Stimulated activated CD8-positive, alpha-beta memory T cell treated with anti-CD3 and anti-CD28 coated beads, Interleukin-7, amount 100 ng/mL, for 24 hours (primary cell): ENCODE data around the gene MRPL34.
A peak's percentile ranks its signal among the peaks of the same experiment; 100 is the strongest.

Experiments used
- DNase-seq: peaks from one replicate; pipeline ENCODE4 v3.0.0-alpha.2; 2020; ENCODE audit warnings: low read depth

The MRPL34 gene

GRCh38 chr19:17328517-17329365 lies 23.1 kb downstream of the MRPL34 start:
- no peak for DNase-seq

GRCh38 chr19:17329366-17330261 lies 23.9 kb downstream of the MRPL34 start:
- no peak for DNase-seq

- DNase-seq: no peak
Measured at GRCh38 chr19:17330262-17331044, 24.8 kb downstream of the MRPL34 start.

- no peak for DNase-seq
Measured at GRCh38 chr19:17331045-17331558, 25.4 kb downstream of the MRPL34 start.

GRCh38 chr19:17332360-17332676 lies 26.6 kb downstream of the MRPL34 start:
- no peak for DNase-seq

- DNase-seq: no peak
Measured at GRCh38 chr19:17332677-17333581, 27.3 kb downstream of the MRPL34 start.

- DNase-seq: peak; percentile 59
Measured at GRCh38 chr19:17333611-17334413, 28.1 kb downstream of the MRPL34 start.

GRCh38 chr19:17334414-17335409 lies 29.0 kb downstream of the MRPL34 start, which contains the start of gene ANO8:
Gene ANO8, minus strand, starts transcription at chr19:17334855. Its CDS starts 185 bp downstream, at chr19:17334670.
- DNase-seq: peak; percentile 94

GRCh38 chr19:17335575-17335974 lies 29.9 kb downstream of the MRPL34 start:
- no peak for DNase-seq

GRCh38 chr19:17336872-17337674 lies 31.4 kb downstream of the MRPL34 start, which contains the start of gene GTPBP3:
Gene GTPBP3, plus strand, starts transcription at chr19:17337553. Its CDS starts 59 bp downstream, at chr19:17337612.
- peak; percentile 91 for DNase-seq

- peak; percentile 17 for DNase-seq
Measured at GRCh38 chr19:17337675-17338432, 32.2 kb downstream of the MRPL34 start.

GRCh38 chr19:17338433-17339078 lies 32.9 kb downstream of the MRPL34 start:
- DNase-seq: no peak

- DNase-seq: peak; percentile 35
Measured at GRCh38 chr19:17339088-17339741, 33.5 kb downstream of the MRPL34 start.

- no peak for DNase-seq
Measured at GRCh38 chr19:17340302-17340870, 34.7 kb downstream of the MRPL34 start.

GRCh38 chr19:17340871-17341357 lies 35.2 kb downstream of the MRPL34 start:
- DNase-seq: no peak
